ENCODE measurements around the gene FMNL2.

Gene FMNL2

DNA sequence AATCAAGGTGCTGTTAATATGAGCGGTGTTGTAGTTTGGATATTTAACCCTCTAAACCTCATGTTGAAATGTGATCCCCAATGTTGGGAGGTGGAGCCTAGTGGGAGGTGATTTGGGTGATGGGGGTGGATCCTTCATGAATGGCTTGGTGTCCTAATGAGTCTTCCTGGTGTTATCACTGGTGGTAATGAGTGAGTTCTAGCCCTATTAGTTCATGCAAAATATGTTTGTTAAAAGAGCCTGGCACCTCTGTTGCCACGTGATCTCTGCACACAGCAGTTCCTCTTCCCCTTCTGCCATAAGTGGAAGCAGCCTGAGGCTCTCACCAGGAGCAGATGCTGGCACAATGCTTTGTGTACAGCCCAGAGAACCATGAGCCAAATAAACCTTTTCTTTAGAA lies 158.4 kb downstream of the FMNL2 start:
- TF ChIP-seq, protein P1, sequence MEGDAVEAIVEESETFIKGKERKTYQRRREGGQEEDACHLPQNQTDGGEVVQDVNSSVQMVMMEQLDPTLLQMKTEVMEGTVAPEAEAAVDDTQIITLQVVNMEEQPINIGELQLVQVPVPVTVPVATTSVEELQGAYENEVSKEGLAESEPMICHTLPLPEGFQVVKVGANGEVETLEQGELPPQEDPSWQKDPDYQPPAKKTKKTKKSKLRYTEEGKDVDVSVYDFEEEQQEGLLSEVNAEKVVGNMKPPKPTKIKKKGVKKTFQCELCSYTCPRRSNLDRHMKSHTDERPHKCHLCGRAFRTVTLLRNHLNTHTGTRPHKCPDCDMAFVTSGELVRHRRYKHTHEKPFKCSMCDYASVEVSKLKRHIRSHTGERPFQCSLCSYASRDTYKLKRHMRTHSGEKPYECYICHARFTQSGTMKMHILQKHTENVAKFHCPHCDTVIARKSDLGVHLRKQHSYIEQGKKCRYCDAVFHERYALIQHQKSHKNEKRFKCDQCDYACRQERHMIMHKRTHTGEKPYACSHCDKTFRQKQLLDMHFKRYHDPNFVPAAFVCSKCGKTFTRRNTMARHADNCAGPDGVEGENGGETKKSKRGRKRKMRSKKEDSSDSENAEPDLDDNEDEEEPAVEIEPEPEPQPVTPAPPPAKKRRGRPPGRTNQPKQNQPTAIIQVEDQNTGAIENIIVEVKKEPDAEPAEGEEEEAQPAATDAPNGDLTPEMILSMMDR (IDR thresholded peaks at IDR 0.05; ENCODE audit: low read depth, low read length, missing control alignments): no peak
- in situ Hi-C loops (cut with HindIII; ENCODE audit: low sequenced_read_pairs): no loop called here
- DNase-seq (ENCODE audit: low read depth): no peak
- no peak overlapping the region for H3K4me3 ChIP-seq (ENCODE audit: low read depth, low read length)

- in situ Hi-C loops (cut with HindIII; ENCODE audit: low sequenced_read_pairs): no loop called here
Measured at GRCh38 chr2:152493945-152494528, 159.1 kb downstream of the FMNL2 start.

DNA sequence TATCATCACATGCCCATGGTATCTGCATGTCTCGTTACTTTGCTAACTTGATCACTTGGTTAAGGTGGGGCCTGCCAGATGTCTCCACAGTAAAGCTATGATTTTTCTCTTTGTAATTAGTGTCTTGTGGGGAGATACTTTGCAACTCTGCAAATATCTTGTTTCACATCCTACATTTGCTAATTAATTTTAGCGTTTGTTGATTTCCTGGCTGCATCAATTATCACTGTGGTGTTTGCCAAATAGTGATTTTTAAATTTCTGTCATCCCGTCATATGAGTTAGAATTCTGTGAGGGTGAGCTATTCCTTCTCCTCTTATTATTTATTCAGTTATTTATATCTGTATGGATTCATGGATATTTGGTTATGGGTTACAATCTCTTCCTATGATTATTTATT lies 161.4 kb downstream of the FMNL2 start:
- no peak for DNase-seq (ENCODE audit: low read depth)
- no peak overlapping the region for H3K4me3 ChIP-seq (ENCODE audit: low read depth, low read length)
- in situ Hi-C loops (cut with HindIII; ENCODE audit: low sequenced_read_pairs): no loop called here
- TF ChIP-seq, protein P1 (IDR thresholded peaks at IDR 0.05; ENCODE audit: low read depth, low read length, missing control alignments): no peak

More at GRCh38 chr2:152493945-152494528, 159.1 kb downstream of the FMNL2 start:
- TF ChIP-seq, protein P1 (IDR thresholded peaks at IDR 0.05; ENCODE audit: low read depth, low read length, missing control alignments): no peak
- DNase-seq (ENCODE audit: low read depth): no peak
- no peak overlapping the region for H3K4me3 ChIP-seq (ENCODE audit: low read depth, low read length)

DNA sequence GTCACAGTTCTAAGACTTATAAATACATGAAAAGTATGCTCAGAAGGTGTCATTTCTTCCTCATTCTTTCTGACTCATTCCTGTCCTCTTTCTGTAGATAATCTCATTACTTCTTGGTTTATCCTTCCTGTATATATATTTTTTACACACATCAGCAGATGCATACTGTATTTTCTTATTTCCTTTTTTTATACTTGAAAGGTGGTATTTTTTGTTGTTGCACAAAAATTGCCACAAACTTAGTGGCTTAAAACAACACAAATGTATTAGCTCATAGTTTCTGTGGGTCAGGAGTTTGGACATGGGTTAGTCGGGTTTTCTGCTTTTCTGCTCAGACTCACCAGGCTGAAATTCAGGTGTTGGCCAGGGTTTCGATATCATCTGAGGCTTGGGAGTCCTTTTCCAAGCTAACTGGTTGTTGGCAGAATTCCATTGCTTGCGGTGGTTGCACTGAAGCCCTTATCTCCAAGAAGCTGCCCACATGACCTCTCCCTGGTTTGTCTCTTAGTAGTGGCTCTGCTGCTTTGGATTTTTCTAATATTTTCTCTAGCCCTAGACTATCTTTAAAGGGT lies 162.6 kb downstream of the FMNL2 start:
- TF ChIP-seq, protein P1 (IDR thresholded peaks at IDR 0.05; ENCODE audit: low read depth, low read length, missing control alignments): no peak
- H3K4me3 ChIP-seq (ENCODE audit: low read depth, low read length): no peak overlapping the region
- peak; percentile 68 for DNase-seq (ENCODE audit: low read depth)
- in situ Hi-C loops (cut with HindIII; ENCODE audit: low sequenced_read_pairs): no loop called here

- in situ Hi-C loops (cut with HindIII; ENCODE audit: low sequenced_read_pairs): no loop called here
- DNase-seq (ENCODE audit: low read depth): no peak
- no peak overlapping the region for H3K4me3 ChIP-seq (ENCODE audit: low read depth, low read length)
- TF ChIP-seq, protein P1 (IDR thresholded peaks at IDR 0.05; ENCODE audit: low read depth, low read length, missing control alignments): no peak
Measured at GRCh38 chr2:152499331-152499816, 164.4 kb downstream of the FMNL2 start.

DNA sequence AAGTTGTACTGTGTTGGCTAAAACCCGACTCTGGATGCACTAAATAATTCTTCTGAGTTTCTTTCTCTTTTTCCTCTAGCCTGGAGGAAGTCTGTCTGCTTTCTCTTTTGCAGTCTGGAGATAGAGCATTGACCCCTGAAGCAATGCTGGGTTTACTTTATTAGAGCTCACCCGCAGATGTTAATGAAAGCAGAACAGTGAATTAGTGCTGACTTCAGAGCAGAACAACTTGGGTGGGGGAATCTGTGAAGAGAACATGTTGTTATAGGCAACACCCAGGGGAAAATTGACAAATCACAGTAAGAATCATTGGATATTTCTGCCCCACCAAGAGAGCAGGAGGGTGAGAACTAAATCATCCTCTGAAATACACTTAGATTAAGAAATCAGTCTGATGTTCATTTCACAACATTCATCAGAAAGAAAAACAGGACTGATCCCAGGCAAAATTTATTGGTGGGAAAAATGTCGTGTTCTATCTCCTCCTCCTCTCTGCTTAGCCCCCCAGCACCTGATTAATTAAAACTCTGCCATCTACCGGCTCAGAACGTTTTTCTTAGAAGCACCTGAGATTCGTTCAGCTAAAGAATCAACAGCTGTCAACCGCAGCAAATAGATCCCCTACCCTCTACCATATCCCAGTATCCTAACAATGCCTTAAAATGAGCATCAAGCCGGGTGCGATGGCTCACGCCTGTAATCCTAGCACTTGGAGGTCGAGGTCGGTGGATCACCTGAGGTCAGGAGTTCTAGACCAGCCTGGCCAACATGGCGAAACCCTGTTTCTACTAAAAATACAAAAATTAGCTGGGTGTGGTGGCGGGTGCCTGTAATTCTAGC lies 165.1 kb downstream of the FMNL2 start:
- no peak overlapping the region for H3K4me3 ChIP-seq (ENCODE audit: low read depth, low read length)
- in situ Hi-C loops (cut with HindIII; ENCODE audit: low sequenced_read_pairs): no loop called here
- no peak for DNase-seq (ENCODE audit: low read depth)
- TF ChIP-seq, protein P1 (IDR thresholded peaks at IDR 0.05; ENCODE audit: low read depth, low read length, missing control alignments): no peak
